HG03039 (cell line): Measurements from ENCODE around the gene GPRIN3.
"Not testable (repeated sequence)": the region's sequence is repeated elsewhere in the genome, so short reads cannot be mapped to it uniquely, and the experiment has no call there.

Experiments
- ATAC-seq: cut with Tn5 transposase; IDR thresholded peaks from one replicate; pipeline ENCODE4 v1.9.1; 2021; ENCODE audit warnings: mild to moderate bottlenecking, moderate library complexity; ENCODE audit not compliant: unreplicated experiment

GPRIN3 gene

GRCh38 chr4:89314291-89314690, 6.7 kb upstream of the GPRIN3 start:
- no peak for ATAC-seq

DNA sequence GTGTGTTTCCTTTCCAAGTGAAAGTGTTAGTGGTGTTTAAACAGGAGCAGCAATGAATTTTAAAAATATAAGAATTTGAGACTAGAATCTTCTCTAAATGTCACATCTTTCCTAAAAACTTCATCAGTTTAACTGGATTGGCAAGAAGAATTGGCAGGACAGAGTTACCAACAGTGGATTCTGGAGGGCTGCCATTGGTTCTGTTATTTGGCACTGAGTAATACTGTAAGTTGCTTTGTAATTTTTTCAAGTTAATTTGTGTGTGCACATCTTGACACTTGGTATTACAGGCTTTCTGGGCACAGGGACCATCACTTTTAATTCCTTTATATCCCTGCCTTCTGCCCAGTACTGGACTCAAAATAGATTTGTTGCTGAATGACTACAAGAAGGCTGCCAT, 4.5 kb upstream of the GPRIN3 start:
- ATAC-seq: no peak

GRCh38 chr4:89311433-89311832, 3.8 kb upstream of the GPRIN3 start:
- no peak for ATAC-seq

DNA sequence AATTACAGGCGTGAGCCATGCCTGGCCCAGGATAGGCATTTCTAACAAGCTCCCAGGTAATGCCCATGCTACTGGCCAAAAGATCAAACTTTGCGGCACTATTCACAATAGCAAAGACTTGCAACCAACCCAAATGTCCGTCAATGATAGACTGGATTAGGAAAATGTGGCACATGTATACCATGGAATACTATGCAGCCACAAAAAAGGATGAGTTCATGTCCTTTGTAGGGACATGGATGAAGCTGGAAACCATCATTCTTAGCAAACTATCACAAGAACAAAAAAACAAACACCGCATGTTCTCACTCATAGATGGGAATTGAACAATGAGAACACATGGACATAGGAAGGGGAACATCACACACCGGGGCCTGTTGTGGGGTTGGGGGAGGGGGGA, 1.6 kb upstream of the GPRIN3 start:
- ATAC-seq: not testable (repeated sequence)

GRCh38 chr4:89308161-89308500, 531 bp upstream of the GPRIN3 start:
- no peak for ATAC-seq

DNA sequence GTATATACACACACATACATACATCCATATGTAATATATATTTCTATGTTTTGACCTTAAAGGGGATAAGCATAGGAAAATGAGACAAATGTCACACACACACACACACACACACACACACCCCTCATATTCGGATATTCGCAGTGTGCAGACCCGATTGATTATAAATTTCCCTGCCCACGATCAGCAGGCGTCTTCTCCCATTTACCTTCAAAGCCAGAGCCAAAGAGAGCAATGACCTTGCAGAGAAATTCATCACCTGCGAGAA, 488 bp downstream of the GPRIN3 start:
- ATAC-seq: no peak

- no peak for ATAC-seq
Measured at GRCh38 chr4:89306486-89307177, 968 bp downstream of the GPRIN3 start.

GRCh38 chr4:89305712-89306437, 1.7 kb downstream of the GPRIN3 start:
- ATAC-seq: no peak

DNA sequence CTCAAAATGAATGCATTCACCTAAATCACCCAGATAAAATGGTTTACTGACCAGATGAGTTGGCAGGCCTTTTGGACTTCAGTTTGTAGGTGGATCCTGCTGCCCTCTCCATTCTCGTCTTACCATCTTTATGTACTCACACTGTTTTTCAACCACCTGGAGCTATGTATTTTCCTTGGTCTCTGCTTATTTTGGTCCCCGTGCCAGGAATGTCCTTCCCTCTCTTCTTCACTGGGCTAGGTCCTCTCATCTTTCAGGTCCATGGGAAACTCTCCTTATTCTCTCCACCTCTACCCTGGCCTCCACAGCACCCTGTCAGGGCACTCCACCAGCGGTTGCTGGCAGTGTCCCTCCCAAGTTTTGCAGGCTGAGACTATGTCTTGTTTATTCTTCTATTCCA, 2.6 kb downstream of the GPRIN3 start:
- no peak for ATAC-seq

- no peak for ATAC-seq
Measured at GRCh38 chr4:89303814-89304388, 3.7 kb downstream of the GPRIN3 start.

- no peak for ATAC-seq
Measured at GRCh38 chr4:89303177-89303576, 4.4 kb downstream of the GPRIN3 start.

DNA sequence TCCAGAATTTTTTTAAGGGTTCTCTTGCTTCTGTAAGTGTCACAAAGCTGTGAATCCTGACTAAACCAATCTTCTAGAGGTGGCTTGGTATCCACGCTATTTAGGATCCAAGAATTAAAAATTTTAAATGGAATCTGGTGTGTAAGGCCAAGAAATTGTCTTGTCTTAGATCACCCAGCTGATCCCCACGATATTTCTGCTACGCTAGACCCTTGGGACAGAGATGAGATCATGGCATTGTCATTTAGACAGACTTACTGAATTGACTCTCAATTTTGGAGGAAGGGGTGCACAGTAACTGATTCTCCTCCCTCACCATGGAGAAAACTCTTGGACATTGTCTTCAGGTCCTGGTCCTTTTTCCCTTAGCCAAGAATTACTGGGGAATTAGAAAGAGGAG, 5.7 kb downstream of the GPRIN3 start:
- no peak for ATAC-seq

- no peak for ATAC-seq
Measured at GRCh38 chr4:89301003-89301402, 6.6 kb downstream of the GPRIN3 start.

DNA sequence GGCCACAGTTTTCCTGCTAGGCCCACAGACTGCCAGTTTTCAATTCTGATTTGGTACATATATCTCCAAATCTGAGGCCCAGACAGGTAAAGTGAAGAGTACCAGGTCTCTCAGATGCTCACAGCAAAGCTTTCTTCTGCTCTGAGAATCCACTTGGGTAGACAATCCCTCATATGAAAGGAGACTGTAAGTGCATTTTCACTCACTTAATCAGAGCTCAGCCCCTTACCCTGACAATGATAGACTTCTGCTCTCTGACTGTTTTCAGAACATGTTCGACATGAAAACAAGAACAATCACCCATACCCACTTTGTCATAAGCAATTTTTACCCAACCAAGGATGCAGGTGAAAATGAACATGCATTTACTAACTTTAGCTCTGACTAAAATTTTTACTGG, 7.1 kb downstream of the GPRIN3 start:
- ATAC-seq: no peak

- ATAC-seq: no peak
Measured at GRCh38 chr4:89300060-89300459, 7.5 kb downstream of the GPRIN3 start.

- ATAC-seq: no peak
Measured at GRCh38 chr4:89299153-89299791, 8.3 kb downstream of the GPRIN3 start.

GRCh38 chr4:89298788-89299152, 8.8 kb downstream of the GPRIN3 start:
- ATAC-seq: no peak

GRCh38 chr4:89298155-89298554, 9.4 kb downstream of the GPRIN3 start:
- ATAC-seq: no peak

GRCh38 chr4:89296896-89297295, 10.7 kb downstream of the GPRIN3 start:
- no peak for ATAC-seq

DNA sequence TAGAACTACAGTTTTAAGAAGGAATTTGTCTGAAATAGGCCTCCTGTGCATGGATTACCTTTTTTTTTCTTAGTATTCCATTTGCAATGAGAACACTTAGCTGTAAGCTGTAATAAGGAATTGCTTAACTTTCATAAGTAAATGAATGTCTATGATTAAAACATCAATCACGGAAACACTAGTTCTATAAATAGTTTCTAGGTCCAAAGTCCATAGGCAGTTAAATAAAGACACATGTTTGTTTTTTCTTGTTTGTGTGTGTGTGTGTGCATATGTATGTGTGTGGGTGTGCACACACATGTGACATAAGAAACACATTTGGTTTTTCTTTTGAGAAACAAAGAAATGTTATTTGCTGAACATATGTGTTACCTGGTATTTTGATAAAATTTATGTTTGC, 11.2 kb downstream of the GPRIN3 start:
- ATAC-seq: no peak

DNA sequence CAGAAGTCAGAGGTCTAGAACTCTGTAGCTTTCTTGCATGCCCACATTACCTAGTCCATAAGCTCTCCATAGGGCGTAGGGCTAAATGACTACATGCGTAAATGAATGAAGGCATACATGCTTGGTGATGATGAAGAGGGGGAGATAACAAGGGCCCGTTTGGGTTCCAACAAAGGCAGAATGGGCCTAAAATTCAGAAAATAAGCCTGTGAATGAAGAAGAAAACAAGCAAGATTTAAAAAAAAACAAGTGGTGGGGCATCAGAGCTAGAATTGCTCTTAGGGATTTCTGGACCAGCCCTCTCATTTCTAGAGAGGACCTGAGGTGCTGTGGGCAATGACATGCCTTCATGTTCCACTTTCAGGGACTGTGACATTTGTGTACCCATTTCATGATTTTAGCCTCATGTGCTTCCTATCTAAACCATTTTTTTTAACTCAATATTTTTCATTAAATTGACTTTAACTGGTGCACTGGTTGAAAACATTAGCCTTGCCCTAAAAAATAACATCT, 12.1 kb downstream of the GPRIN3 start:
- no peak for ATAC-seq
